HL-60/S4 (cell line): ENCODE data around the gene OLFM2.

ENCODE experiments used
- in situ Hi-C: fragments of 300-500 bp; cut with MboI; formaldehyde crosslinking; loops from 2 replicates; pipeline ENCODE4 v1.14.3; 2022; ENCODE audit warnings: low sequenced_read_pairs

OLFM2 gene

GRCh38 chr19:9911524-9912185 is 24.7 kb downstream of the OLFM2 start:
- in situ Hi-C loops = no loop called here

- in situ Hi-C loops = no loop called here
Observed at GRCh38 chr19:9910625-9911024, 25.7 kb downstream of the OLFM2 start.

- in situ Hi-C loops = no loop called here
Observed at GRCh38 chr19:9909251-9909650, 27.1 kb downstream of the OLFM2 start.

- in situ Hi-C loops = no loop called here
Observed at GRCh38 chr19:9906475-9907087, 29.7 kb downstream of the OLFM2 start.

- in situ Hi-C loops = no loop called here
Observed at GRCh38 chr19:9903336-9903735, 33.0 kb downstream of the OLFM2 start.

- in situ Hi-C loops = no loop called here
Observed at GRCh38 chr19:9901642-9902041, 34.7 kb downstream of the OLFM2 start.

- in situ Hi-C loops = no loop called here
Observed at GRCh38 chr19:9901020-9901419, 35.3 kb downstream of the OLFM2 start.

- in situ Hi-C loops = no loop called here
Observed at GRCh38 chr19:9891609-9892373, 44.5 kb downstream of the OLFM2 start.

GRCh38 chr19:9885077-9885552 is 51.2 kb downstream of the OLFM2 start:
- in situ Hi-C loops = no loop called here

- in situ Hi-C loops = no loop called here
Observed at GRCh38 chr19:9883764-9884163, 52.6 kb downstream of the OLFM2 start.

GRCh38 chr19:9883231-9883758 is 53.0 kb downstream of the OLFM2 start:
- in situ Hi-C loops = no loop called here

- in situ Hi-C loops = no loop called here
Observed at GRCh38 chr19:9881720-9882119, 54.6 kb downstream of the OLFM2 start.

GRCh38 chr19:9878511-9879196 is 57.7 kb downstream of the OLFM2 start:
- in situ Hi-C loops = no loop called here

- in situ Hi-C loops = no loop called here
Observed at GRCh38 chr19:9877780-9878510, 58.4 kb downstream of the OLFM2 start.

GRCh38 chr19:9875796-9876195 is 60.5 kb downstream of the OLFM2 start:
- in situ Hi-C loops = no loop called here

GRCh38 chr19:9875031-9875627 is 61.2 kb downstream of the OLFM2 start:
- in situ Hi-C loops = no loop called here

- in situ Hi-C loops = no loop called here
Observed at GRCh38 chr19:9872618-9873242, 63.6 kb downstream of the OLFM2 start.

- in situ Hi-C loops = no loop called here
Observed at GRCh38 chr19:9871626-9872338, 64.5 kb downstream of the OLFM2 start.
